ENCODE measurements around the gene KLHL29.

- no peak for TF ChIP-seq BRF2 (CRISPR knock-in tag; IDR thresholded peaks at IDR 0.05)
- no peak for TF ChIP-seq SOX6 (IDR thresholded peaks at IDR 0.05)
- no peak for TF ChIP-seq SOX6 (CRISPR knock-in tag; IDR thresholded peaks at IDR 0.05)
- TF ChIP-seq SUZ12 (IDR thresholded peaks at IDR 0.05; ENCODE audit: low read depth, low read length): no peak
- no peak for TF ChIP-seq KLF16 (CRISPR knock-in tag; IDR thresholded peaks at IDR 0.05)
- no peak for TF ChIP-seq GATAD2A (CRISPR knock-in tag; IDR thresholded peaks at IDR 0.05)
- no peak for TF ChIP-seq ZC3H4 (CRISPR knock-in tag; IDR thresholded peaks at IDR 0.05; ENCODE audit: borderline replicate concordance)
- no peak for TF ChIP-seq ASH2L (IDR thresholded peaks at IDR 0.05; ENCODE audit: insufficient read length, low read depth, low read length)
- TF ChIP-seq SRSF9 (IDR thresholded peaks at IDR 0.05; ENCODE audit: borderline replicate concordance, insufficient read depth, low read depth, low read length, poor library complexity, severe bottlenecking): no peak
- TF ChIP-seq CTCF (CRISPR knock-in tag; IDR thresholded peaks at IDR 0.05): no peak
- TF ChIP-seq EZH2 (conservative IDR thresholded peaks at IDR 0.05; ENCODE audit: low read depth, low read length): no peak
- no peak for TF ChIP-seq HOXA5 (CRISPR knock-in tag; IDR thresholded peaks at IDR 0.05)
- no peak for TF ChIP-seq ZNF138 (CRISPR knock-in tag; IDR thresholded peaks at IDR 0.05; ENCODE audit: low read depth)
- no peak for TF ChIP-seq ZMAT5 (CRISPR knock-in tag; IDR thresholded peaks at IDR 0.05; ENCODE audit: borderline replicate concordance, low read depth)
- TF ChIP-seq NCOR1 (IDR thresholded peaks at IDR 0.05; ENCODE audit: borderline replicate concordance, low read length): no peak
Observed at GRCh38 chr2:23423062-23423872, 38.3 kb downstream of the KLHL29 start.

Data from HepG2 (cell line).